MCF 10A (cell line): ENCODE data around the gene CCL24. TPM values are rescaled to one million over a fixed set of nuclear protein-coding genes. Genes with fewer than 3 reads are reported as not detected.
"Not testable (repeated sequence)": the region's sequence is repeated elsewhere in the genome, so short reads cannot be mapped to it uniquely, and the experiment has no call there.

Experiments used
- BruUV-seq: library from RNA; stranded (reverse); fragments of 400-500 nt; replicated peaks from 2 replicates; lab custom pipeline; 2021; lab: Mats Ljungman, UMichigan
- CTCF ChIA-PET: fragments of 300-600 bp; sonication (Branson Sonifier 250); formaldehyde crosslinking; extraction: SDS; loops from one replicate; lab custom pipeline; 2021; ENCODE audit warnings: antibody characterized with exemption, inconsistent platforms; lab: Yijun Ruan, JAX
- POLR2A ChIA-PET: fragments of 300-600, 350-650 bp; sonication (Branson Sonifier 250); formaldehyde crosslinking; extraction: SDS; loops from one replicate; lab custom pipeline; 2020; ENCODE audit warnings: antibody characterized with exemption, inconsistent platforms; lab: Yijun Ruan, JAX
- DNase-seq: peaks from one replicate; pipeline ENCODE4 v3.0.0-alpha.2; 2018; ENCODE audit not compliant: unreplicated experiment
- H3K27ac Mint-ChIP-seq: one replicate; pipeline ENCODE4 v1.8.0; 2022; ENCODE audit warnings: mild to moderate bottlenecking, low read depth, mixed read lengths; ENCODE audit not compliant: unreplicated experiment
- H3K27me3 Mint-ChIP-seq: one replicate; pipeline ENCODE4 v1.8.0; 2022; ENCODE audit warnings: mixed read lengths; ENCODE audit not compliant: insufficient read depth, unreplicated experiment
- H3K36me3 Mint-ChIP-seq: one replicate; pipeline ENCODE4 v1.8.0; 2022; ENCODE audit warnings: mild to moderate bottlenecking, moderate library complexity, mixed read lengths; ENCODE audit not compliant: insufficient read depth, unreplicated experiment
- H3K4me1 Mint-ChIP-seq: one replicate; pipeline ENCODE4 v1.8.0; 2022; ENCODE audit warnings: mixed read lengths; ENCODE audit not compliant: insufficient read depth, unreplicated experiment
- H3K4me3 Mint-ChIP-seq: one replicate; pipeline ENCODE4 v1.8.0; 2022; ENCODE audit warnings: mild to moderate bottlenecking, moderate library complexity, mixed read lengths; ENCODE audit not compliant: unreplicated experiment
- H3K9me3 Mint-ChIP-seq: one replicate; pipeline ENCODE4 v1.8.0; 2022; ENCODE audit warnings: mixed read lengths; ENCODE audit not compliant: unreplicated experiment
- CTCF ChIP-seq: fragments of 200-600 bp; IDR thresholded peaks from one replicate; pipeline ENCODE4 v1.8.0; 2022; ENCODE audit warnings: antibody characterized with exemption, mild to moderate bottlenecking; ENCODE audit not compliant: unreplicated experiment
- intact Hi-C: fragments of 100-400 bp; cut with micrococcal nuclease; formaldehyde crosslinking; loops from 2 replicates; pipeline ENCODE4 v1.14.1; 2022
- total RNA-seq: library from RNA; stranded (reverse); gene quantifications from 2 replicates; pipeline ENCODE4 v1.2.3, GENCODE V29; 2022

CCL24 gene
- total RNA-seq, 1 experiment from 2014 or later, result not detected

GRCh38 chr7:75844158-75844557 lies 30.6 kb upstream of the CCL24 start:
- H3K4me3 Mint-ChIP-seq, result no peak overlapping the region
- no peaks in the 10 kb centered on the region for H3K27me3 Mint-ChIP-seq
- intact Hi-C loops, result loop anchor here (10.0 kb wide), 1 partner anchor 69 kb away; the partner anchor contains the start of gene CCL26
- CTCF ChIA-PET, result interaction anchor here (0.8 to 0.9 kb wide), 2 partner anchors 17 to 21 kb away, joined by 3 to 4 read pairs; no protein-coding TSS in a partner anchor
- DNase-seq, result no peak
- no TSS peak for BruUV-seq
- TF ChIP-seq CTCF, result no peak
- H3K27ac Mint-ChIP-seq, result no peak overlapping the region
- POLR2A ChIA-PET, result interaction anchor here (2.5 kb wide), 1 partner anchor 32 kb away, joined by 7 read pairs; no protein-coding TSS in a partner anchor
- H3K36me3 Mint-ChIP-seq, result no peaks in the 10 kb centered on the region
- no peaks in the 10 kb centered on the region for H3K9me3 Mint-ChIP-seq
- H3K4me1 Mint-ChIP-seq, result peaks cover 14% of the 10 kb centered on the region

- no peak for TF ChIP-seq CTCF
- no TSS peak for BruUV-seq
- ChIA-PET CTCF (interaction anchor here (0.6 to 0.8 kb wide), 2 partner anchors 17 to 123 kb away, joined by 3 read pairs; no protein-coding TSS in a partner anchor), POLR2A (interaction anchor here (2.5 kb wide), 1 partner anchor 32 kb away, joined by 7 read pairs; no protein-coding TSS in a partner anchor)
- no peak for DNase-seq
- peaks cover 14% of the 10 kb centered on the region for H3K4me1 Mint-ChIP-seq
- no peaks in the 10 kb centered on the region for H3K27me3 Mint-ChIP-seq
- H3K9me3 Mint-ChIP-seq, result no peaks in the 10 kb centered on the region
- H3K36me3 Mint-ChIP-seq, result no peaks in the 10 kb centered on the region
- no peak overlapping the region for H3K4me3 Mint-ChIP-seq
- intact Hi-C loops, result loop anchor here (10.0 kb wide), 1 partner anchor 69 kb away; the partner anchor contains the start of gene CCL26
- H3K27ac Mint-ChIP-seq, result peak overlapping the region; percentile 95
Observed at GRCh38 chr7:75843613-75844116, 30.1 kb upstream of the CCL24 start.

- TF ChIP-seq CTCF, result no peak
- ChIA-PET CTCF (interaction anchor here (0.7 to 0.8 kb wide), 2 partner anchors 16 to 81 kb away, joined by 3 read pairs; no protein-coding TSS in a partner anchor), POLR2A (interaction anchor here (0.8 to 2.5 kb wide), 4 partner anchors 13 to 72 kb away, joined by 3 to 7 read pairs (median 4); partner anchors contain the start of gene POR)
- intact Hi-C loops, result loop anchor here (10.0 kb wide), 1 partner anchor 68 kb away; the partner anchor contains the start of gene CCL26
- Mint-ChIP-seq H3K27ac (peak overlapping the region; percentile 95), H3K4me3 (peak overlapping the region; percentile 49), H3K9me3 (no peaks in the 10 kb centered on the region), H3K27me3 (no peaks in the 10 kb centered on the region), H3K4me1 (peaks cover 14% of the 10 kb centered on the region), H3K36me3 (no peaks in the 10 kb centered on the region)
- peak; percentile 96 for DNase-seq
- BruUV-seq, result no TSS peak
Observed at GRCh38 chr7:75842836-75843446, 29.3 kb upstream of the CCL24 start.

- no peaks in the 10 kb centered on the region for H3K9me3 Mint-ChIP-seq
- H3K36me3 Mint-ChIP-seq, result no peaks in the 10 kb centered on the region
- no peak overlapping the region for H3K27ac Mint-ChIP-seq
- H3K4me1 Mint-ChIP-seq, result peaks cover 14% of the 10 kb centered on the region
- DNase-seq, result no peak
- no peak overlapping the region for H3K4me3 Mint-ChIP-seq
- no peaks in the 10 kb centered on the region for H3K27me3 Mint-ChIP-seq
- intact Hi-C loops, result loop anchor here (10.0 kb wide), 1 partner anchor 65 kb away; the partner anchor contains the start of gene CCL26
- CTCF ChIA-PET, result interaction anchor here (0.6 to 1.1 kb wide), 3 partner anchors 14 to 293 kb away, joined by 3 to 6 read pairs (median 4); no protein-coding TSS in a partner anchor
- TF ChIP-seq CTCF, result no peak
- POLR2A ChIA-PET, result interaction anchor here (0.7 kb wide), 2 partner anchors 114 to 205 kb away, joined by 3 read pairs; no protein-coding TSS in a partner anchor
- BruUV-seq, result no TSS peak
Observed at GRCh38 chr7:75840029-75840428, 26.4 kb upstream of the CCL24 start.

- BruUV-seq, H3K4me3 Mint-ChIP-seq, H3K9me3 Mint-ChIP-seq, H3K36me3 Mint-ChIP-seq, DNase-seq, H3K27ac Mint-ChIP-seq, H3K27me3 Mint-ChIP-seq, POLR2A ChIA-PET, intact Hi-C loops: not testable (repeated sequence)
- H3K4me1 Mint-ChIP-seq, result peaks cover 17% of the 10 kb centered on the region
- CTCF ChIA-PET, result interaction anchor here (0.6 kb wide), 1 partner anchor 296 kb away, joined by 4 read pairs; no protein-coding TSS in a partner anchor
Observed at GRCh38 chr7:75838281-75838930, 24.8 kb upstream of the CCL24 start.
